NT2/D1 (cell line): ENCODE results near the gene RADIL.

Source experiments
- SUZ12 ChIP-seq: IDR thresholded peaks from 2 replicates; pipeline ENCODE4 v1.6.1; 2011; ENCODE audit not compliant: insufficient read length, insufficient read depth; ENCODE audit errors: extremely low read depth
- YY1 ChIP-seq: IDR thresholded peaks from 2 replicates; pipeline ENCODE4 v1.6.1; 2011; ENCODE audit not compliant: insufficient read length, insufficient read depth
- ZNF274 ChIP-seq: IDR thresholded peaks from 2 replicates; pipeline ENCODE4 v1.6.1; 2011; ENCODE audit warnings: mild to moderate bottlenecking, low read depth, low read length

- no peak for TF ChIP-seq SUZ12
- no peak for TF ChIP-seq ZNF274
- no peak for TF ChIP-seq YY1
Observed at GRCh38 chr7:4774658-4775249, 108.8 kb downstream of the RADIL start.
